Subcutaneous abdominal adipose tissue (tissue), 5 donors: ENCODE measurements around the gene VAV2.

ENCODE experiments used
- H3K27ac ChIP-seq: one replicate; pipeline ENCODE4 v1.7.0; 2013; ENCODE audit warnings: low read depth, mild to moderate bottlenecking, inconsistent platforms, low read length, moderate library complexity
- H3K27me3 ChIP-seq, 5 donors: one replicate each; pipeline ENCODE4 v1.7.0; 2013; ENCODE audit warnings: low read length in 5 of 5, inconsistent platforms in 1 of 5; ENCODE audit not compliant: control insufficient read depth in 5 of 5, insufficient read depth in 4 of 5
- H3K36me3 ChIP-seq, 5 donors: one replicate each; pipeline ENCODE4 v1.7.0; 2013; ENCODE audit warnings: low read length in 5 of 5; ENCODE audit not compliant: control insufficient read depth in 5 of 5, insufficient read depth in 5 of 5
- H3K4me1 ChIP-seq, 5 donors: one replicate each; pipeline ENCODE4 v1.7.0; 2013; ENCODE audit warnings: low read length in 5 of 5, mild to moderate bottlenecking in 3 of 5, moderate library complexity in 1 of 5; ENCODE audit not compliant: control insufficient read depth in 5 of 5, insufficient read depth in 5 of 5
- H3K4me3 ChIP-seq, 5 donors: one replicate each; pipeline ENCODE4 v1.7.0; 2013; ENCODE audit warnings: low read length in 5 of 5, low read depth in 1 of 5
- H3K9ac ChIP-seq, 5 donors: one replicate each; pipeline ENCODE4 v1.7.0; 2013; ENCODE audit warnings: low read length in 5 of 5, mild to moderate bottlenecking in 4 of 5, moderate library complexity in 3 of 5
- H3K9me3 ChIP-seq, 5 donors: one replicate each; pipeline ENCODE4 v1.7.0; 2013; ENCODE audit warnings: low read length in 5 of 5; ENCODE audit not compliant: control insufficient read depth in 5 of 5
- donor health status: healthy.
- donor health status: healthy.
- donor health status: healthy.
- donor health status: healthy.
- donor health status: healthy.

VAV2 gene

DNA sequence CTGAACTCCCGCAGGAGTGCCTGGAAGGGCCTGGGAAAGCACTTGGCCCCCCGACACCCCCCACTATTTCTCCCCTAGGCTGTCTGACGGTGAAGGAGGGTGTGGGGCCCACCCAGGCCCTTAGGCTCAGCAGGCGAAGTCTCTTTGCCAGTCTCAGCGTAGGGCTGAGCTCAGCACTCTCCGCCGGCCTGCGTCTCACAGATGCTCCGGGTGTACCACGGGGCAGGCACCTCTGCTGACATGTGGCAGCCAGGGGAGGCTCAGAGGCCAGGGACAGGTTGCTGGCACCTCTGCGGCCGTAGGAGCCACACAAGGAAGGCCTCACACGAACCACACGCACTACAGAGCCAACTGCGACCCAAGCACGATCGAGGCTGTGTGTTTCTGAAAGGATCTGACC, 114.2 kb downstream of the VAV2 start:
- no peak overlapping the region for H3K4me3 ChIP-seq
- peaks cover 0 to 11% (median 0%) of the 10 kb centered on the region in 5 donors for H3K27me3 ChIP-seq
- H3K9me3 ChIP-seq, result no peaks in the 10 kb centered on the region
- peaks cover 0 to 18% (median 2%) of the 10 kb centered on the region in 5 donors for H3K4me1 ChIP-seq
- H3K27ac ChIP-seq, result no peak overlapping the region
- no peaks in the 10 kb centered on the region for H3K36me3 ChIP-seq
- H3K9ac ChIP-seq, result no peak overlapping the region

DNA sequence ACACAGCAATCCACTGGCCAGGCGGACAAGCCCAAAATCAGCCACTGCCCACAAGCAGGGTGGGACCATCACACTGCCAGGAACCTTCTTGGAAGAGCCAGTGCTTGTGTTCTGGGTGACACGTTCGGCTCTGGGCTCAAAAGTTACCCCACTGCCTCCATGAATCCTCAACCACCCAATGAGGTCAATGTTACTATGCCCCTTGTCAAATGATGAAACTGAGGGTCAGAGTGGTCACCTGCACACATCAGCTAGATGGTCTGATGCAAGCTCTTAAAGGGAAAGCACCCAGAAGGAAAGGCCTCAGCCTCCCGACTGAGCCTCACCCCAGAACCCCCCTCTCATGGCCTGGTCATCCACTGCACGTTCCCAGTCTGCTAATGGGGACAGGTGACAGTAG, 114.8 kb downstream of the VAV2 start:
- H3K4me1 ChIP-seq, result peaks cover 0 to 18% (median 2%) of the 10 kb centered on the region in 5 donors
- H3K36me3 ChIP-seq, result no peaks in the 10 kb centered on the region
- H3K9me3 ChIP-seq, result no peaks in the 10 kb centered on the region
- no peak overlapping the region for H3K4me3 ChIP-seq
- H3K27ac ChIP-seq, result no peak overlapping the region
- no peak overlapping the region for H3K9ac ChIP-seq
- peaks cover 0 to 11% (median 0%) of the 10 kb centered on the region in 5 donors for H3K27me3 ChIP-seq

DNA sequence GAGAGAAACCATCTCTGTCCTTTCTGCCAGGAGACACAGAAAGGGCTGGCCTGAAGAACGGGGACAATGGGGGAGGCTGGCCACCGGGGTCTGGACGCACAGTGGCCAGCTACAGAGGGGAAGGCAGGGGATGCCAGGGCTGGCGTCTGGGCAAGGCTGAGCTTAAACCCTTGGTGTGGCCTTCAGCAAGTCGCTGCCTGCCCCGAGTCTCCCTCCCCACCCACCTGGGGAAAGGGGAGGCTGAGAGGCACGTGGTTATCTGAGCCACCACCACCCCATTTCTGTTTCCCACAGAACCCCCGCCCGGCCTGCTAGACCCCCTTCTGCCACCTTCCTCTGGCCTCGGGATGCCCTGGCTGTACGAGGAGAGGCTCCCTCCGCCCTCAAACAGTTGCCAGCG, 115.3 kb downstream of the VAV2 start:
- H3K9ac ChIP-seq, result no peak overlapping the region
- peaks cover 0 to 11% (median 0%) of the 10 kb centered on the region in 5 donors for H3K27me3 ChIP-seq
- H3K4me3 ChIP-seq, result no peak overlapping the region
- H3K9me3 ChIP-seq, result no peaks in the 10 kb centered on the region
- no peak overlapping the region for H3K27ac ChIP-seq
- no peaks in the 10 kb centered on the region for H3K36me3 ChIP-seq
- peaks cover 0 to 18% (median 2%) of the 10 kb centered on the region in 5 donors for H3K4me1 ChIP-seq

DNA sequence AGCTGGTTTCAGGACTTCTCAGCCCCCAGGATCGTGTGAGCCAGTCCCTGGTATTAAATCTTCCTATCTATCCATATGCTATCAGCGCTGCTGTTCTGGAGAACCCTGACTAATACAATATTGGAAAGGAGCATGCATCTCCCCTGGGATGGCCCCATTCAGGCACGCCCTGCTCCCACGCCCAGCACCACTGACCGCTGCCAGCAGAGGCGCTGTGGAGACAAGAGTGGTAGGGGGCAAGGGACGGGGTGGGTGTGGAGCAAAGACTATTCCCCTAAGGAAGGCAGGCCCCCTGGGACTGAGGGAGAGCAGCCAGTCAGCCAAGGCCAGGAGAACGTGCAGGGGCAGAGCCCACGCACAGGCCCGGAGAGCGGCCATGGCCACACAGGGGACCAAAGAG, 116.0 kb downstream of the VAV2 start:
- peaks cover 0 to 11% (median 0%) of the 10 kb centered on the region in 5 donors for H3K27me3 ChIP-seq
- H3K27ac ChIP-seq, result no peak overlapping the region
- peaks cover 0 to 18% (median 2%) of the 10 kb centered on the region in 5 donors for H3K4me1 ChIP-seq
- H3K9ac ChIP-seq, result no peak overlapping the region
- H3K9me3 ChIP-seq, result no peaks in the 10 kb centered on the region
- H3K4me3 ChIP-seq, result no peak overlapping the region
- H3K36me3 ChIP-seq, result no peaks in the 10 kb centered on the region

DNA sequence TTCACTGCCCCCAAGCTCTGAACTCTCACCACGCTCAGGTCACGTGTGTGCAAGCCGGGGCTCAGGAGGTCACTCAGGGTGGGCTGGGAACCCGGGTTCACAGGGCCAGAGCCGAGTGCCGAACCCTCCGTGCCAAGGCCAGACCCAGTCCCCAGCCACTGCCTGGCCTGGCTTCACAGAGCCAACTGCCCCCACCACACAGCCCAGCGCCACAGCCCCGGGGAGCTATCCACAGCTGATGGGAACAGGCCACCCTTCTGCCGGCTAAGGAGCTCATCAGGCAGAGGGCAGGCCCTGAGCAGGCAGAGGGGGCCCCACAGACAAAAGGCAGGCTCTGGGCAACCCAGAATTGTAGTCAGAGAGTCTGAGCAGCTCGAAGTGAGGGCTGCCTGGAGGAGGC, 117.0 kb downstream of the VAV2 start:
- Histone ChIP-seq H3K36me3 (no peaks in the 10 kb centered on the region), H3K9ac (no peak overlapping the region), H3K4me3 (no peak overlapping the region), H3K27ac (no peak overlapping the region), H3K27me3 (peaks cover 0 to 11% (median 0%) of the 10 kb centered on the region in 5 donors), H3K9me3 (no peaks in the 10 kb centered on the region), H3K4me1 (peaks cover 0 to 18% (median 2%) of the 10 kb centered on the region in 5 donors)

DNA sequence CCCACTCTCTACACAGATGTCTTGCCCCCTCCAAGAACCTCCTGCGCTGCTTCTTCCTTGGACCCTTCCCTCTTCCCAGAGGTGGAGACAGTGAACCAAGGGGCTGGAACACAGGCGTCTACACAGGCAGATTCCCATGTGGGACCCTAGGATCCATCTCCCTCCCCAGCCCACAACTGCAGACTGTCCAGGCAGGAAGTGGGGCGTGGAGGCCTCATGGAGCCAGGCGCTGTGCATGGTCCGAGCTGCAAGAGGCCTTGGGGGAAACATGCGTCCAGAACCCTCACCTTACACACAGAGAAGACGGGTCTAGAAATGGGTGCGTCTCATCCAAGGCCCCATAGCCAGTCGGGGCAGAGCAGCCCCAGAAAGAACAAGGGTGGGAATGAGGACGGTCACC, 117.5 kb downstream of the VAV2 start:
- no peak overlapping the region for H3K9ac ChIP-seq
- H3K36me3 ChIP-seq, result no peaks in the 10 kb centered on the region
- no peak overlapping the region for H3K4me3 ChIP-seq
- H3K4me1 ChIP-seq, result peaks cover 0 to 18% (median 2%) of the 10 kb centered on the region in 5 donors
- no peak overlapping the region for H3K27ac ChIP-seq
- peaks cover 0 to 11% (median 0%) of the 10 kb centered on the region in 5 donors for H3K27me3 ChIP-seq
- no peaks in the 10 kb centered on the region for H3K9me3 ChIP-seq

DNA sequence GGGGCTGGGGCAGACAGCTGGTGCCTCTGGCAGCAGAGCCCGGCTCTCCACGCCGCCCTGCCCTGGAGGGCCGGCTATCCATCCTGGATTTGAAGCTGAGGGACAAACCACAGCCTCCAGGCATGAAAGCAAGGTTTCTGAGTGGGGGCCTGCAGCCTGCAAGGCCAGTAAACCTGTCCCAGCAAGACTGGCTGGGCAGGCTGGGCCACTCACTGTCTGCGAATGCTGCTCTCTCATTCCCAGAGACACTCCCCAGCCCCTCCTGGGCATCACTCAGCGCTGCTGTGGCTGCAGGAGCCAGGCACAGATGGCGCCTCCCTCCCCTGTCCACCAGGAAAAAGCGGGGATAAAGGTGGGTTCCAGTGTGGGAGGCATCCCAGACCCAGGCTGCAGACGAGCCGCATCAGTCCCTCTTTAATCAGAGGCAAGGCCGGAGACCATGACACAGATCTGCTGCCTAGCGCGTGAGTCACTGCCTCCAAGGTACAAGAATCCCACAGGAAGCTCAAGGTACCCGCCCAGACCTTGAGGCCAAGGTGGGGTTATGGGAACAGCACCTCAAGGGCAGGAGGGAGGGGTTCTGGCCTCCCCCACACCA, 118.0 kb downstream of the VAV2 start:
- Histone ChIP-seq H3K27ac (no peak overlapping the region), H3K36me3 (no peaks in the 10 kb centered on the region), H3K4me1 (peaks cover 0 to 18% (median 2%) of the 10 kb centered on the region in 5 donors), H3K9me3 (no peaks in the 10 kb centered on the region), H3K4me3 (no peak overlapping the region), H3K9ac (no peak overlapping the region), H3K27me3 (peaks cover 0 to 11% (median 0%) of the 10 kb centered on the region in 5 donors)

DNA sequence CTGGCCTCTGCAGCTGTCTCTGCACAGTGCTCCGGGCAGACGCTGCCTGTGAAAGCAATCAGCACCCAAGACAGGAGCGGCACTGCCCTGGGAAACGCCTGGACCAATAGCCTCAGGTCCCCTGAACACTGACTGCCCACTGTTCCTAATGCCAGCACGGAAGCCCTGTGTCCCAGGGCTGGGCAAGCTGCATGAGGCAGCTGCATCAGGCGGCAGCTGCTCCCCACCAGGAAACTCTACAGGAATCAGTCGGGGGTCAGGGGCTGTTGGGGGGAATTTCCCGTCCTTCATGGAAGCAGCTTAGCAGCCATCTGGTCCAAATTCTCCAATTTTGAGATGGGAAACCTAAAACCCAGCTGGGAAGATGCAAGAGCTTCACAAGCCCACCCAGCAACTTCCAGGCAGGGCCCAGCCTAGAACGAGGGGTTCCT, 118.6 kb downstream of the VAV2 start:
- Histone ChIP-seq H3K27ac (no peak overlapping the region), H3K9ac (no peak overlapping the region)

DNA sequence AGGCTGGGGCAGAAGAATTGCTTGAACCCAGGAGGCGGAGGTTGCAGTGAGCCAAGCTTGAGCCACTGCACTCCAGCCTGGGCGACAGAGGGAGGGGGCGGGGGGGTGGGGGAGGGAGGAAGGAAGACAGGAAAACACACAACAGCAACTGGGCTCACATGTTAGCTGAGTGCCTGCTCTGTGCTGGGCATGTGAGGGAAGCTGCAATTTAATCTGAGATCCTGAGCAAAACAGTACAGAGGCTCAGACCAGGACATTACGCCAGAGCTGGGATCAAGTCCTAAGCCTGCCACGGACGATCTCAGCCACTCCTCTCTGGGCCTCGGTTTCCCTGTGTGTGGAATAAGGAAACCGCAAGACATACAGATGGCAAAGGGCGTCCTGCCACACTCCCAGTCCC, 119.1 kb downstream of the VAV2 start:
- Histone ChIP-seq H3K4me3 (no peak overlapping the region), H3K27me3 (peaks cover 0 to 11% (median 0%) of the 10 kb centered on the region in 5 donors), H3K4me1 (peaks cover 0 to 18% (median 2%) of the 10 kb centered on the region in 5 donors), H3K9me3 (no peaks in the 10 kb centered on the region), H3K36me3 (no peaks in the 10 kb centered on the region), H3K27ac (no peak overlapping the region), H3K9ac (no peak overlapping the region)

More for the DNA sequence above, 118.6 kb downstream of the VAV2 start:
- Histone ChIP-seq H3K4me1 (peaks cover 0 to 18% (median 2%) of the 10 kb centered on the region in 5 donors), H3K4me3 (no peak overlapping the region), H3K36me3 (no peaks in the 10 kb centered on the region), H3K9me3 (no peaks in the 10 kb centered on the region), H3K27me3 (peaks cover 0 to 11% (median 0%) of the 10 kb centered on the region in 5 donors)

DNA sequence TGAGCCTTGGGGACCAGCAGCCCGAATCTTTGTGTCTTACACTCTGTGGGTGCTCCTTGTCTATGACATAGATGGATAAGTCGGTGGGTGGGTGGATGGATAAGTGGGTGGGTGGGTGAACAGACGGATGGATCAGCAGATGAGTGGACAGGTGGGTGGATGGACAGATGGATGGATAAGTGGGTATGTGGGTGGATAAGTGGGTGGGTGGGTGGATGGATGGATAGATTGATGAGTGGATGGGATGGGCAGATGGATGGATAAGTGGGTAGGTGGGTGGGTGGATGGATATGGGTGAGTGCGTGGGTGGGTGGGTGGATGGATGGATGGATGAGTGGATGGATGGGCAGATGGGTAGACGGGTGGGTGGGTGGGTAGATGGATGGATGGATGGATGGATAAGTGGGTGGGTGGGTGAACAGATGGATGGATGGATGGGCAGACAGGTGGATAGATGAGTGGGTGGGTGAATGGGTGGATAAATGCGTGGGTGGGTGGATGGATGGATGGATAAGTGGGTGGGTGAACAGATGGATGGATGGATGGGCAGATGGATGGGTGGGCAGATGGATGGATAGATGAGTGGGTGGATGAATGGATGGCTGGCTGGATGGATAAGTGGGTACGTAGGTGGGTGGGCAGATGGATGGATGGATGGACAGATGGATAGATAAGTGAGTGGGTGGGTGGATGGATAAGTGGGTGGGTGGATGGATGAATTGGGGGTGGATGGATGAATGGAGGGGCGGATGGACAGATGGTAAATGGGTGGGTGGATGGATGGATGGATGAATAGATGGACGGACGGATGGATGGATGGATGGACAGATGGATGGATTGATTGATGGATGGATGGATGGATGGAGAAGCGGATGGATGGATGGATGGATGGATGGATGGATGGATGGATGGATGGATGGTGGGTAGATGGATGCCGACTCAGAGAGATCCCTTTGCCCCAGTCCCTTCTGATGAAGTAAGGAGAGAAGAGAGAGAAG, 121.2 kb downstream of the VAV2 start:
- no peak overlapping the region for H3K9ac ChIP-seq
- peaks cover 0 to 9% (median 0%) of the 10 kb centered on the region in 5 donors for H3K27me3 ChIP-seq
- H3K27ac ChIP-seq, result no peak overlapping the region
- H3K4me3 ChIP-seq, result no peak overlapping the region
- H3K9me3 ChIP-seq, result peaks cover 0 to 1% (median 0%) of the 10 kb centered on the region in 5 donors
- H3K36me3 ChIP-seq, result no peaks in the 10 kb centered on the region
- H3K4me1 ChIP-seq, result peaks cover 0 to 12% (median 2%) of the 10 kb centered on the region in 5 donors
